Measurements from ENCODE around the gene ATAD3C. TPM values are rescaled to one million over a fixed set of nuclear protein-coding genes. Genes with fewer than 3 reads are reported as not detected.
"Not testable (repeated sequence)": the region's sequence is repeated elsewhere in the genome, so short reads cannot be mapped to it uniquely, and the experiment has no call there.

Gene ATAD3C
- total and polyA plus RNA-seq, 4 experiments from 2014 or later, result 1.5 to 2.1 (median 1.7) TPM

DNA sequence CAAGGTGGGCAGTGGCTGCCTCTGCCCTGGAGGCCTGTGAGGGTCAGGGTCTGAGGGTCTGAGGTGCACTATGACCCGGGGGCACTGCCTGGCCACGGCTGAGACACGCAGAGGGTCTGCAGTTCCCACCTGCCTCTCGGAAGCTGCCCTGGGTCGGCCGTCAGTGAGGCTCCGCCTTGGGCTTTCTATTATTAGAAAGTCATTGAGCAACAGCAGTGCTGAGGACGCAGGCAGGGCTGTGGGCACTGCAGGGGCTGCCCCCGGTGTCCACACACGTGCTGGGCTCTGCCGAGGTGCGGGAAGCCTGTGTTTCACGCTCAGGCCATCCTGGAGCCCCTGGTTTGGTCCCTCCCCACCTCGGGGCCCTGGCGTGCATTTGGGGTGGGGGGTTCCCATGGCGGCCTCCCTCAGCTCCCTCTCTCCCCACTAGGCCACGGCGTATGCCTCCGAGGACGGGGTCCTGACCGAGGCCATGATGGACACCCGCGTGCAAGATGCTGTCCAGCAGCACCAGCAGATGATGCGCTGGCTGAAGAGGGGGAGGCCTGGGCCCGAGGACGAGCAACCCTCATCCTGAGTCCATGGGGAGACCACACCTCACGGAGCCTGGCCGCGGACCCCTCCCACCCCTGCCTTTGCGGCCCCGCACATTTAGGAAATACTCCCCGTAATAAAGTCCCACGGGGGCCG lies 59.4 kb downstream of the ATAD3C start:
- H3K27me3 ChIP-seq (ENCODE audit: insufficient read depth, low read length); intact Hi-C loops (cut with micrococcal nuclease); H3K9me3 Mint-ChIP-seq; DNase-seq; H3K27ac Mint-ChIP-seq; H3K4me1 ChIP-seq (ENCODE audit: insufficient read depth, low read length); H3K9me3 ChIP-seq (ENCODE audit: control insufficient read depth in 1 of 2, low read length in 2 of 2); POLR2A ChIA-PET (ENCODE audit: partially characterized antibody); H3K4me3 ChIP-seq (ENCODE audit: low read length in 2 of 2); H3K4me3 Mint-ChIP-seq; H3K27ac ChIP-seq (ENCODE audit: low read depth, low read length); H3K27me3 Mint-ChIP-seq; H3K36me3 Mint-ChIP-seq; CTCF ChIA-PET (ENCODE audit: partially characterized antibody); H3K36me3 ChIP-seq (ENCODE audit: insufficient read depth, low read length): not testable (repeated sequence)
- H3K4me1 Mint-ChIP-seq, result peaks cover 12 to 30% (median 19%) of the 10 kb centered on the region in 4 donors

DNA sequence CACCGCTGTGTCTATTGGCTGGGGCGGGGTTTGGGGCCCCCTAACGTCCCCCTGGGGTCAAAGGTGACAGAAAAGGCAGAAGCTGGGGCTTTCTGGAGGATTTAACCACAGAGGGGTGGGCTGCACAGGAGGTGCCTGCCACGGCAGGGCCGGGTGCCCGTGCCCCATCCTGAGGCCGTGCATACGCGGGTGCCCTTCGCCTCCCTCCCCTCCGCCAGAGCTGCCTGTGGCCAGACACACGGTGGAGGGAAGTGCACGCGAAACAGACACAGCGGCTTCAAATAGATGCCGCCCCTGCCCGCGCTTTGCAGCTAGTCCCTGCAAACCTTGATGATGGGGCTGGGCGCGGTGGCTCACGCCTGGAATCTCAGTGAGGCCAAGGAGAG lies 60.0 kb downstream of the ATAD3C start:
- CTCF ChIA-PET (ENCODE audit: partially characterized antibody); H3K9me3 ChIP-seq (ENCODE audit: control insufficient read depth in 1 of 2, low read length in 2 of 2); H3K36me3 ChIP-seq (ENCODE audit: insufficient read depth, low read length); intact Hi-C loops (cut with micrococcal nuclease); H3K4me3 Mint-ChIP-seq; POLR2A ChIA-PET (ENCODE audit: partially characterized antibody); H3K4me1 ChIP-seq (ENCODE audit: insufficient read depth, low read length); H3K27ac Mint-ChIP-seq; H3K9me3 Mint-ChIP-seq; H3K27me3 ChIP-seq (ENCODE audit: insufficient read depth, low read length); DNase-seq; H3K27me3 Mint-ChIP-seq; H3K36me3 Mint-ChIP-seq; H3K27ac ChIP-seq (ENCODE audit: low read depth, low read length); H3K4me3 ChIP-seq (ENCODE audit: low read length in 2 of 2): not testable (repeated sequence)
- peaks cover 12 to 31% (median 20%) of the 10 kb centered on the region in 4 donors for H3K4me1 Mint-ChIP-seq

GRCh38 chr1:1510912-1511532 lies 61.5 kb downstream of the ATAD3C start:
- peak overlapping the region; percentile 82 to 93 (median 92) for H3K4me3 Mint-ChIP-seq
- H3K27me3 Mint-ChIP-seq, result no peaks in the 10 kb centered on the region
- peak overlapping the region; percentile 86 to 97 (median 93) for H3K27ac Mint-ChIP-seq
- H3K4me1 Mint-ChIP-seq, result peaks cover 5 to 19% (median 11%) of the 10 kb centered on the region in 4 donors
- DNase-seq, result no peak
- Histone ChIP-seq H3K4me1 (ENCODE audit: insufficient read depth, low read length) (peaks cover 6% of the 10 kb centered on the region), H3K27ac (ENCODE audit: low read depth, low read length) (peak overlapping the region; percentile 94), H3K9me3 (ENCODE audit: control insufficient read depth in 1 of 2, low read length in 2 of 2) (no peaks in the 10 kb centered on the region), H3K27me3 (ENCODE audit: insufficient read depth, low read length) (no peaks in the 10 kb centered on the region), H3K36me3 (ENCODE audit: insufficient read depth, low read length) (no peaks in the 10 kb centered on the region), H3K4me3 (ENCODE audit: low read length in 2 of 2) (peak overlapping the region; percentile 57 to 91)
- peaks cover 0 to 5% of the 10 kb centered on the region in 2 donors for H3K36me3 Mint-ChIP-seq
- peaks cover 0 to 5% (median 0%) of the 10 kb centered on the region in 8 donors for H3K9me3 Mint-ChIP-seq
- ChIA-PET CTCF (ENCODE audit: partially characterized antibody) (no interaction called here), POLR2A (ENCODE audit: partially characterized antibody) (interaction anchor here (0.6 to 1.9 kb wide), 2 partner anchors 104 to 135 kb away, joined by 3 to 8 read pairs; partner anchors contain the start of gene MIB2)
- intact Hi-C loops (cut with micrococcal nuclease), result loop anchor here (2.0 kb wide), 1 partner anchor 40 kb away; the partner anchor contains the start of gene ATAD3B

DNA sequence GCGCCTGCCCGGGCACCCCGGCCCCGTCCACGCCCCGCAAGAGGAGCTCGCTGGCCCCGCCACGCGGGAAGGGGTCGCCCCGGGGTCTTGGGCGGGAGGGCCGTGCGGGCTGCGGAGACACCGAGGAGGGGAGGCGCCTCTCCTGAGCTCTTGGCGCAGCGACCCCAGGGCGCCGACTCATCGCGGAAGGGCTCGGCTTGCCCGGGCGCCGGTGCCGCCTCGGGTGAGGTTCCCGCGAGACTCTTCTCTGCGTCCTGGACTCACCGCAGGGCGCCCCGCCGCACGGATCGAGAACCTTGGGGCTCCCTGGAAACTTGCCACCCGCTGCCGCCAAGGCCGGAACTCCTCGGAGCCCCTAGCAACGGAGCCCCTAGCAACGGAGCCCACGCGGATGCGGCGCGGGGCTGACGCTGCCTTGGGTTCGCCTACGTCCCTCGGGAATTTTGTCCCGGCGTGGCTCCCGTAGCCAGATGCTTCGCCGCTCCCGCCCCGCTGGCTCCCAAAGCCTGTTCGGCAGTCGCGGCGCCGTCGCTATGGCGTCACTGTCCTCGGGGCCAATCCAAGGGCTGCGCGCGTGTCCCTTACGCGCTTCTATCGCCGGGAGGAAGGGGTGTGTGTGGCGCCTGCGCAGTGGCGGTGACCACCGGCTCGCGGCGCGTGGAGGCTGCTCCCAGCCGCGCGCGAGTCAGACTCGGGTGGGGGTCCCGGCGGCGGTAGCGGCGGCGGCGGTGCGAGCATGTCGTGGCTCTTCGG lies 62.2 kb downstream of the ATAD3C start, which contains the start of gene ATAD3A:
Gene ATAD3A, plus strand, starts transcription at position 630 of the 753 bp plus-strand sequence. Its CDS starts 107 bp downstream, at position 737.
- H3K4me1 ChIP-seq (ENCODE audit: insufficient read depth, low read length), result peaks cover 6% of the 10 kb centered on the region

DNA sequence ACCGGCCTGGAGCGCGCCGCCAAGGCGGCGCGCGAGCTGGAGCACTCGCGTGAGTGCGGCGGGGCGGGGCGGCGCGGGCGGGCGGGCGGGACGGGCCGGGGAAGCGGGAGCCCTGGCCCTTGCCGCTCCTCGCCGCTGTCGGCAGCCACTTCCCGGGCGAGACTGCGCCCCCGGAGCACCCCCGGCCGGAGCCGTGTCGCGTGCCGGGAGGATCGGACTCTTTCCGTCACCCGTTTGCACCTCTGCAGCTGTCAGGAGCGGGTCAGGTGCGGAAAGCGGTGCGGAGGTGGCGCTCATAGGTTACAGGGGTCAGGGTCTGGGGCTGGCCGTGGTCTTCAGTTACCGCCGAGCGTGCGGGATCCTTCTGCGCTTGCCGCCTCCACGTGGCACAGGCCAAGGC lies 62.9 kb downstream of the ATAD3C start:
- H3K27ac Mint-ChIP-seq, result peak overlapping the region in 1 of 7 donors; percentile 48
- peak overlapping the region; percentile 57 to 81 (median 70) for H3K4me3 Mint-ChIP-seq
- H3K27me3 Mint-ChIP-seq; H3K36me3 ChIP-seq (ENCODE audit: insufficient read depth, low read length); H3K9me3 Mint-ChIP-seq; POLR2A ChIA-PET (ENCODE audit: partially characterized antibody); H3K27me3 ChIP-seq (ENCODE audit: insufficient read depth, low read length); H3K36me3 Mint-ChIP-seq; CTCF ChIA-PET (ENCODE audit: partially characterized antibody); H3K27ac ChIP-seq (ENCODE audit: low read depth, low read length); H3K4me1 ChIP-seq (ENCODE audit: insufficient read depth, low read length); H3K4me3 ChIP-seq (ENCODE audit: low read length in 2 of 2); H3K9me3 ChIP-seq (ENCODE audit: control insufficient read depth in 1 of 2, low read length in 2 of 2): not testable (repeated sequence)
- H3K4me1 Mint-ChIP-seq, result peaks cover 5 to 19% (median 11%) of the 10 kb centered on the region in 4 donors
- intact Hi-C loops (cut with micrococcal nuclease), result loop anchor here (2.0 kb wide), 1 partner anchor 62 kb away; the partner anchor contains the start of gene SSU72
- peak in 4 of 5 donors; percentile 24 to 26 (median 25) for DNase-seq

More for the DNA sequence above, 62.2 kb downstream of the ATAD3C start, which contains the start of gene ATAD3A:
- peaks cover 0 to 5% of the 10 kb centered on the region in 2 donors for H3K36me3 Mint-ChIP-seq
- H3K4me1 Mint-ChIP-seq, result peaks cover 5 to 19% (median 11%) of the 10 kb centered on the region in 4 donors
- H3K9me3 ChIP-seq (ENCODE audit: control insufficient read depth in 1 of 2, low read length in 2 of 2), result no peaks in the 10 kb centered on the region
- H3K27me3 ChIP-seq (ENCODE audit: insufficient read depth, low read length), result no peaks in the 10 kb centered on the region
- peak; percentile 94 to 95 (median 94) for DNase-seq
- H3K27me3 Mint-ChIP-seq, result no peaks in the 10 kb centered on the region
- POLR2A ChIA-PET (ENCODE audit: partially characterized antibody), result interaction anchor here (0.6 to 1.9 kb wide), 2 partner anchors 104 to 136 kb away, joined by 3 to 8 read pairs; partner anchors contain the start of gene MIB2
- H3K9me3 Mint-ChIP-seq, result peaks cover 0 to 5% (median 0%) of the 10 kb centered on the region in 8 donors
- H3K36me3 ChIP-seq (ENCODE audit: insufficient read depth, low read length), result no peaks in the 10 kb centered on the region
- intact Hi-C loops (cut with micrococcal nuclease), result loop anchor here (2.0 kb wide), 2 partner anchors 41 to 63 kb away; partner anchors contain the start of genes ATAD3B and SSU72
- peak within 1 kb of the TSS; percentile 91 to 98 (median 96) for H3K27ac Mint-ChIP-seq
- H3K4me3 ChIP-seq (ENCODE audit: low read length in 2 of 2), result peak within 1 kb of the TSS; percentile 73 to 91
- CTCF ChIA-PET (ENCODE audit: partially characterized antibody), result no interaction called here
- peak within 1 kb of the TSS; percentile 90 to 96 (median 93) for H3K4me3 Mint-ChIP-seq
- H3K27ac ChIP-seq (ENCODE audit: low read depth, low read length), result peak within 1 kb of the TSS; percentile 94

DNA sequence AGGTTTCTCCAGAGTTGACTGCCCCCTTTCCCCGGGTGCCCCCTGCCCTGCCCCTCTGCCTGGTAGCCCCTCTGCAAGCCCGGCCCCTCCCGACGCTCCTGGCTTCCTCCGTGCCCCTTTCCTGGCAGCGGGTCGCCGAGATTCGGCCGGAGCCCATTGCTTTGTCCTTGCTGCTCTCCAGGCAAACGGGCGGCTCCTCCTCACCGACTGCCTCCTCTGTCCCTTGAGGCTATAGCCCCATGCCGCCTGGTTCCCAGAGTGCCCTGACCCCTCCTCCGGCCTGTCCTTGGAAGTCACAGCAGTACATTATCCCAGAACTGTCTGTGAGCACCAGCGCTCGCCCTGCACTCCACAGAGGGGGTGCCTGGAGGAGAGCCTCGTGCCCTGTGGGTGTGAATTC lies 64.2 kb downstream of the ATAD3C start:
- intact Hi-C loops (cut with micrococcal nuclease), result loop anchor here (2.0 kb wide), 1 partner anchor 61 kb away; the partner anchor contains the start of gene SSU72

More for the DNA sequence above, 64.2 kb downstream of the ATAD3C start:
- H3K9me3 Mint-ChIP-seq; POLR2A ChIA-PET (ENCODE audit: partially characterized antibody); H3K27me3 Mint-ChIP-seq; H3K4me3 ChIP-seq (ENCODE audit: low read length in 2 of 2); H3K27me3 ChIP-seq (ENCODE audit: insufficient read depth, low read length); CTCF ChIA-PET (ENCODE audit: partially characterized antibody); H3K27ac ChIP-seq (ENCODE audit: low read depth, low read length); H3K36me3 ChIP-seq (ENCODE audit: insufficient read depth, low read length); DNase-seq; H3K9me3 ChIP-seq (ENCODE audit: control insufficient read depth in 1 of 2, low read length in 2 of 2); H3K4me1 ChIP-seq (ENCODE audit: insufficient read depth, low read length): not testable (repeated sequence)
- Mint-ChIP-seq H3K4me3 (peak overlapping the region; percentile 27 to 76 (median 66)), H3K27ac (peak overlapping the region in 2 of 7 donors; percentile 46 to 79), H3K36me3 (peaks cover 10 to 12% of the 10 kb centered on the region in 2 donors), H3K4me1 (peaks cover 5 to 19% (median 13%) of the 10 kb centered on the region in 4 donors)
